HepG2 (cell line): Measurements from ENCODE around the gene MYO1B.

Source experiments
- ARNTL ChIP-seq: sonication (generic); formaldehyde crosslinking; IDR thresholded peaks from 2 replicates; pipeline ENCODE4 v1.4.0; 2020; ENCODE audit warnings: mild to moderate bottlenecking, missing genetic modification reagents
- POLR2AphosphoS5 ChIP-seq: IDR thresholded peaks from 2 replicates; pipeline ENCODE4 v1.6.1; 2012; ENCODE audit warnings: low read depth, low read length
- XRCC5 ChIP-seq: fragments of 200-400 bp; formaldehyde crosslinking; optimal IDR thresholded peaks from 2 replicates; pipeline ENCODE3; 2017; ENCODE audit warnings: mild to moderate bottlenecking, low read length

DNA sequence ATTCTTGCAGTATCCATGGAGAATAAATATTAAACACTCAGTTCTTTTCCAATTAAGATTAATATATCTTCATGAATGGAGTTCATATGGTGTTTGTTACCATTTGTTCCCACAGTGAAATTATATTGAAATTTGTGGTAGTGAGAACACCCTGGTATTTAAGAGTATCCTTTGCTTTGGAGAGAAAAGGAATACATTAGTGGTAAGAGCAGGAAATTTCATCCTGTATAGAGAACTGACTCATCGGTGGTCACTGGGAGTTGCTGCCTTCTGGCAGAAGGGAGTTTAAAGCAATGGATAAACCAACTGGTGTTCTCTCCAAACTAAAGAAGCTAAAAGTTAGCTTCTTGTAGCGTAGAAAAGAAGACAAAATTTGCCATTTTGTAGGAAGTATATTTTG is 107.3 kb downstream of the MYO1B start:
- TF ChIP-seq XRCC5 = no peak
- no peak for TF ChIP-seq POLR2AphosphoS5
- TF ChIP-seq ARNTL (CRISPR knock-in tag) = no peak
